Activated CD4-positive, alpha-beta T cell treated with anti-CD3 and anti-CD28 coated beads for 48 hours (primary cell): ENCODE measurements around the gene KAT7.
"Not testable (repeated sequence)": the region's sequence is repeated elsewhere in the genome, so short reads cannot be mapped to it uniquely, and the experiment has no call there.

Experiments used
- DNase-seq: peaks from one replicate; pipeline ENCODE4 v3.0.0-alpha.2; 2020

KAT7 gene

DNA sequence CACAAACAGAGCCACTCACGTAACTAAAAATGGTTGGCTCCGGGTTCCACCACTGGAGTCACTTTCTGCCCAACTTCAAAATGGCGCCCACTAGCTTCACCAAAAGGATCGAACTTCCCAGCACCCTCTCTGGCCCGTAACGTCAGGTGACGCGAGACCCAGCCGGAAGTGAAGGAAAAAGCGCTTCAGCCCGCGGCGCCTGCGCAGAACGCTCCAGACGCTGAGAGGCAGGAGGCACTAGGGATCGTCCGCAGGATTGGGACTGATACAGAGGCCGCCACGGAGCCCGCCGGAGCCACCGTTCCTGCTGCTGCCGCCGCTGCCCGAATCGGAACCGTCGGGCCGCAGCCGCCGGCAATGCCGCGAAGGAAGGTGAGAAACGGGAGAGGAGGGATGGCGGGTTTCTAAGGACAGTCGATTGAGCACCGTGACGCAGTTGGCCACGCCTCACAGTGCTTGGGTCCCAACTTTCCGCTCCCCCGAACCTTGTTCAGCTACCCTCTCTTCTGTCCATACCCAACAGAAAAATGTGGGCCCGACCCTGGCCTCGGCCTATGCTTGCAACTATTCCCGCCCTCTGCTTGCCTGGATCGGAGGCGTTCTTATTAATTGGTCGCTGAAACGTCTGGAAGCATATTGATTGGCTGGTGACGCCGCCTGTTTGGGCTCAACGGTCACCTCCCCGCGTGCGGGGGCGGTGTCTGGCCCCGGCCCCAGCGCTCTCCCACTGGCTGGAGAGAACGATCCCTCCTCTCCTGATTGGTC is at the start of gene KAT7:
TSS of gene KAT7 (plus strand) at position 204 of the 765 bp plus-strand sequence. CDS start at position 358, 154 bp downstream.
- DNase-seq = peak; percentile 99

DNA sequence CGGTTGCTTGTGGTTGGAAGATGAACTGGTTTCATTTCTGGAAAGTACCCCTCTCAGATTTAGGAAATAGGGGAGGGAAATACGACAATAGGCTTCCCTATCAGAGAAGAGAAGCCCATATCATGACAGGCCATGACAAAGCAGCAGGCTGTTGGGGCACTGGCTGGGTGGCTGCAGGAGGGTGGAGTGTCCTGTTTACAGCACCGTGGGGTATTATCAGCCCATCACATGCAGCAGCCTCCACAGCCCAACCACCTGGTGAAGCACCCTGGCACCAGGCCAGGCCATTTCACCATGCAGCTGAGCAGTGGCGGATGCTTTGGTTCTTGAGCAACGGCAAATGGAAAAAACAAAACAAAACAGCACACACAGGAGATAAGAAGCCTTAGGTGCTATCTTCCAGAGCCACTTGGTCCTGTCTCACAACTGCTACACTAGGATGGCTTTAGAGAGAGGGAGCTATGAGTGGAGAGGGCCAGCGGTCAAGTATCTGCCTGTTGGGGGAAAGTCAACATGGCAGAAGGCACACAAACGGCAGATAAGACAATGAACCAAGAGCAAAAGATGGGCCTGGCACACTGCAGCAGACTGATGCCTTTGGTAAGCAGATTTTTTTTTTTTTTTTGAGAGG is 48.7 kb upstream of the KAT7 start:
- DNase-seq = peak; percentile 86

- no peak for DNase-seq
These were observed 47.3 kb upstream of the KAT7 start for GRCh38 chr17:49741009-49741691.

DNA sequence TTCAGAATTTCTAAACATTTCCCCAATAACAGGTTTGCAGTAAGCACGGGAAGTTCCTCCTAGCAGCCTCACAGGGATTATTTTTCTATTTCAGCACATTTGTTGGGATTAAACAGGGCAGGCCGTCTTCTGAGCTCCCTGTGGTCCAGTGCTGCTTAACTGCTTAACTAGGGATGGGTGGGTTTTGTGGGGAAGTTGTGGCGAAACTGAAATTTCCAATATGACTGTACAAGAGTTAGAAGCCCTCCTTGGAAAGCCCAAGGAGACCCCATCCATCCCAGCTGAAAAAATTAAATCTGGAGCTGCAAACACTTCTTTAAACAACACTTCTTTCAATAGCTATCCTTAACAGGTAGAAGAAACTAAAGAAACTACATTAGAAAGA is 46.8 kb upstream of the KAT7 start:
- no peak for DNase-seq

DNA sequence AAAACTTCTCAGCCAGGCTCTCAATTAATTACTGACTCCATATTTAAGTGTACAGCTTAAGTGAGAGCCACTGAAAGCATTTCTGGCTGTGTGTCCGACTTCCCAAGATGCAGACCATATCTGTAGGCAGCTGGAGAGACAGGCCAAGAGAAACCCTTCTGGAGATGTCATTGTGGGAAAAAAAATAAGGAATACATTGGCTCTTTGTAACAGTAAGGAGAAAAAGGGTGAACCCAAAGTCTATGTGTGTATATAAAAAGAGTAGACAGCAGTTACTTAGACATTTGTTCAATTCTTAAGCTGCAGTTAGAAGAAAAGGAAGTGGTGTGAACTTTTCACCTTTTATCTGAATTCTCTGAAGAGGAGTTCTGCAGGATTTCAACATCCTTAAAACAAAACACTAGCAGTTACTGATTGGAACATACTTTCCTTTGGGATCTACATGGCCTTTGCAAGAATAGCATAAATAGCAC is 46.3 kb upstream of the KAT7 start:
- DNase-seq = no peak

DNA sequence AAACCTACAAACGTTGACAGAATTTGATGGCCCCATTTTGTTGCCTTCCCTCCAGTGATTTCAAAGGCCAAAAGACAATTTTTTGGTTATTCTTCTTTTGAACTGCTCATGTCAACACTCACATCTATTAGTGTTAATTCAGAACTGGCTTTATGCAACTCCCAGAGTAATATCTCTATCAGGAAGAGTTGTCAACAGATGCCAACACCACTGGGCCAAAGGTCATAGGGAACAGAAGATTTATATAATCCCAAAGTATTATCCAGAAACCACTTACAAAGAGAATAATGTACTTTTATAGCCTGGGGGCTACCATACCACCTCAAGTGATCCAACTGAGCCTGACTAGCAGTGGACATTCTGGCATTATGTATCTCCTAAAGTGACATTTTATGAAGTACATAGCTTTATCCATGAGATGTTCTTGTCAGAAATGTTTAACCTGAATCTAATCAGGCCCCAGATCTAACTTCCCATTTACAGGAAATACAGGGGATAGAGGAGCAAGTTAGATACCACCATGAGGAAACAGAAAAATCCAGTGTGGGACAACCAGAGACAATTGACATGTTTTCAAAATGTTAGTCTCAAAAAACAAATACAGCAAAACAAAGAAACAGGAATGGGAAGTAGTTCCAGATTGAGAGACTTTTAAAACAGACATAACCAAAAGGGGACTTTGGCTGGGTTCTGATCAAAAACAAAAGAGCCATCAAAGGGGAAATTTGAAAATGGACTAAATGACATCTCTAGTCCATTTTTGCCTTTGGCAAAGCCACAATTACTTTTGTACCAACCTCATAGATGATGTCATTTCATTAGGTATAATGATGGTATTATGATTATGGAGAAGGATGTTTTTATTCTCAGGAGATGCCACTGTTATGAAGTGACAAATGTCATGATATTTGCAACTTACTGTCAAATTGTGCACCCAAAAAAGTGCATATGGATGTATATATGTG is 43.0 kb upstream of the KAT7 start:
- no peak for DNase-seq

GRCh38 chr17:49746791-49747490 is 41.5 kb upstream of the KAT7 start:
- no peak for DNase-seq

DNA sequence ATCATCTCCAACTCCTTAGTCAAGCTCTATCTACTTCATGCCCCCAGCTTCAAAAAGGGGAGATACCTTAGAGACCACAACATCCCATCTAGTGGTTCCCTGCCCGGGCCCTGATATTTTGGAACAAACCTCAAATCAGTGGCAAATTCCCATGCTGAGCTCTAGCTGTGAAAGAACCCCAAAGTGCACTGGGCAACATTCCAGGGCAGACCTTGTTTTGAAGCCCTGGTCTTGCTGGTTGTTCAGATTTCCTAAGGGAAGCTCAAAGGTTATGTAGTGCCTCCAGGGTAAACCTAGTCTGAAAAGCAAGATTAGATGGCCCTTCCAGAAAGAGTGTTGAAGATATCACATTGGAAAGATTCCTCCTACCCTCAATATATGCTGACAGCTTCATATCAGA is 40.8 kb upstream of the KAT7 start:
- DNase-seq = no peak

GRCh38 chr17:49748223-49748622 is 40.3 kb upstream of the KAT7 start:
- DNase-seq = no peak

DNA sequence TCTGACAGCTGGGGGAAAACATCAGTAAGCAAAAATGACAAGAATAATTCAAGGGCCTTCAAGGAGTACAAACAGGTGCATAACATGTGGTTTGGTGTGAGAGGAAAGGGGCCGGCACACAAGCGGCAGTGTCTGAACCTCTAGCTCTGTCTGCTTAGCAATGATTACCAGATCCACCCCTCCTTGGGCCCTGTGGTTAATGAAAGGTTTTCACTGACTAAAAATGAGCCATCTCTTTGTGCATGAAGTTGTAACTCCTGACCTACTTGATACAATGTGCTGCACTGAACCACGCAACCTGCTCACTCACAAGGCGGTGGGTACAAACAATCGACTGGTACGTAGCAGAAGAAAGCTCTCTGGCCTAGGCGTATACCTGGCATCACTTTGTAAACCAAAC is 39.7 kb upstream of the KAT7 start:
- DNase-seq = peak; percentile 69

GRCh38 chr17:49749730-49750129 is 38.8 kb upstream of the KAT7 start:
- DNase-seq = no peak

- DNase-seq = no peak
These were observed 36.0 kb upstream of the KAT7 start for GRCh38 chr17:49752508-49752907.

DNA sequence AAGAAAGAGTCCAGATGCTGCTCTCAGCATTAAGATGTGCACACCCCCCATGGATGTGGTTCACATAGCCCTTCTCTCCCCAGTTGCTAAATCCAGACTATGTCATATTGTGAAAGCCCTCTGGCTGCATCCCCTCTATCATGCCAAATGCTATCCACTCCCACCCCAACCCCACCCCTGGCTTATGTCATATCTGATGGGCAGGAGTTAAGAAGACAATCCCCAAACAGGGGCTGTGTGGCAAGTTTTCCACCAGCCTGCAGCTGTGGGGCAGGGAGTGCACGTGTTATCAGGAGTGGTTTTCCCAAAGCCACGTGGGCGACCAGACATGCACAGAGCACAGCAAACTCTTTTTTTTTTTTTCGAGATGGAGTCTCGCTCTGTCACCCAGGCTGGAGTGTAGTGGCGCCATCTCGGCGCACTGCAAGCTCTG is 34.5 kb upstream of the KAT7 start:
- DNase-seq = no peak

- no peak for DNase-seq
These were observed 32.7 kb upstream of the KAT7 start for GRCh38 chr17:49755663-49756283.

- DNase-seq = no peak
These were observed 31.9 kb upstream of the KAT7 start for GRCh38 chr17:49756323-49757150.

DNA sequence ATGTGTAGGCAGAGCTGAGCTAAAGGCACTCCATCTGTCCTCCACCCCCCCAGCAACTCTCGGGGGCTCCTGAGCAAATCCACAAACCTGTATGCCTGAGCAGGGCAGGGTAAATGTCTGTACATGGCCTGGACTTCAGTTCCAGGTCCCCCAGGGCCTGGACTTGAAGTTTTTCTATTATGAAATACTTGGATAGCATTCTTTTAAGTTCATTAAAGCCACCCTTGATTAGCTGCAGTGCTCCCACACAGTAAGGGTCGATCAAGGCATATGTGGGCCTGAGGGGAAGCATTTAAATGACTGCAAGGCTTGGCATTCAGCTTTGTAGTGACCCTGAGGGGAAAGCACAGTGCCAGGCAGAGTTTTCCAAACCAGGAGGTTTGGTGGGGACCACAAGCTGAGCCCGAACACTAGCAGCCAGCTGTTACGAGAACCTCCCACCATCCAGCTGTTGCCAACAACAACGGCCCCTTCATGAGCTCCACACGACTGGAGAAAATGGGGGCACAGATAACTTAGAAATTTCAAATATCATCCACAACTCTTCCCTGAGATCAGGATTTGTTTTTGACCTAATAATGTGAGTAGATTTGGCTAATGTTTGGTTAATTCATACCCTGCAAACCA is 31.2 kb upstream of the KAT7 start:
- DNase-seq = no peak

GRCh38 chr17:49758464-49759010 is 29.9 kb upstream of the KAT7 start:
- DNase-seq = not testable (repeated sequence)

DNA sequence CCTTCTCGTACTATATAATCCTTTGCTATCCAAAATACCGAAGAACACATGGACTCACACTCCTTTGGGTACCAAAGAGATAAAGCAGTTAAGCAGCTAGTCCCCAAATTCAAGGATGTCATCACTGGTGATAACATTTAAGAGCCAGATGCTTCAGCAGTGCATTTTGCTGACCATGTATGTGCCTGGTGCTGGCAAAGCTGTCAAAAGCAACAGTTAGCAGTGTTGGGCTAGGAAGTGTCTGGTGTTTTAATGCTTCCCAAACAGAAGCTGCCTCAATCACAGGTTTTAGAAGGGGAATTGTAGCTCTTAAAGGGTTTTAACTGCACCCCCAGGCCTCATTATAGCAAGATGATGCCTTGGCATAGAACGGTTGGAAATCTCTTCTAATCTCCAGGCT is 29.3 kb upstream of the KAT7 start:
- no peak for DNase-seq

DNA sequence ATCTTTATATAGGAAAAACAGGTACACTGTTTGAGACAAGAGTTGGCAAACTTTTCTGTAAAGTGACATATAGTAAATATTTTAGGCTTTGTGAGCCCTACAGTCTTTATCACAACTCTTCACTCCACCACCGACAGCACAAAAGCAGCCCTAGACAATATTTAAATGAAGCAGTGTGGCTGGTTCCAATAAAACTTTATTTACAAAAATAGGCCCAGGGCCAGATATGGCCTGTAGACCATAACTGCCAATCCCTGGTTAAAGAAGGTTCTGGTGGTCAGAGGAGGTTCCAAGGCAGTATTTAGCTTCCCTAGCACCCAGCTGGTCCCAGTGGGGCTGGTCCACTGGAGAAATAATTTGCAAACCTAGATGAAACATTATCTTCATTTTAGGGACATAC is 28.2 kb upstream of the KAT7 start:
- DNase-seq = no peak
